GM12872 (cell line): ENCODE measurements around the gene HBD.

Experiments
- TF ChIP-seq, protein P1 (sequence below): IDR thresholded peaks from 3 replicates; pipeline ENCODE4 v1.5.1; 2011; ENCODE audit warnings: low read depth, mild to moderate bottlenecking, low read length, moderate library complexity; ENCODE audit not compliant: insufficient read depth

HBD gene

DNA sequence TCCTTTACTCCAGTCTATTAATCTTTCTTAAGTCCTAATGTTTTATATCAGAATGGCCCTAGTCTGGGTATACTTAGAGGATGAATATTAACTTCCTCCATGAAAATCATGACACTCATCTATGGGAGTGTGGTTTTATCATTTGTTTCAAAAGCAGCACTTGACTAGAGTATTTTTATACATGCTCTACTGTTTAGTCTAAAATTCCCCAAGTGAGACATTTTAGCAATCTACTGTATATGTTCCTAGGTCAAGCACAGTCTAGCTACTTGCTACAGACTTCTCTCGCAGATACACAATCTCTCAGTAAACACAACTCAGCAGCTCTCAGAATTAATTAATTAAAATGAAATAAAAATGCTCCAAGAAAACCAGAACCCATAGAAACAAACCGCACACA is 4.5 kb downstream of the HBD start:
- TF ChIP-seq, protein P1, sequence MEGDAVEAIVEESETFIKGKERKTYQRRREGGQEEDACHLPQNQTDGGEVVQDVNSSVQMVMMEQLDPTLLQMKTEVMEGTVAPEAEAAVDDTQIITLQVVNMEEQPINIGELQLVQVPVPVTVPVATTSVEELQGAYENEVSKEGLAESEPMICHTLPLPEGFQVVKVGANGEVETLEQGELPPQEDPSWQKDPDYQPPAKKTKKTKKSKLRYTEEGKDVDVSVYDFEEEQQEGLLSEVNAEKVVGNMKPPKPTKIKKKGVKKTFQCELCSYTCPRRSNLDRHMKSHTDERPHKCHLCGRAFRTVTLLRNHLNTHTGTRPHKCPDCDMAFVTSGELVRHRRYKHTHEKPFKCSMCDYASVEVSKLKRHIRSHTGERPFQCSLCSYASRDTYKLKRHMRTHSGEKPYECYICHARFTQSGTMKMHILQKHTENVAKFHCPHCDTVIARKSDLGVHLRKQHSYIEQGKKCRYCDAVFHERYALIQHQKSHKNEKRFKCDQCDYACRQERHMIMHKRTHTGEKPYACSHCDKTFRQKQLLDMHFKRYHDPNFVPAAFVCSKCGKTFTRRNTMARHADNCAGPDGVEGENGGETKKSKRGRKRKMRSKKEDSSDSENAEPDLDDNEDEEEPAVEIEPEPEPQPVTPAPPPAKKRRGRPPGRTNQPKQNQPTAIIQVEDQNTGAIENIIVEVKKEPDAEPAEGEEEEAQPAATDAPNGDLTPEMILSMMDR: no peak

DNA sequence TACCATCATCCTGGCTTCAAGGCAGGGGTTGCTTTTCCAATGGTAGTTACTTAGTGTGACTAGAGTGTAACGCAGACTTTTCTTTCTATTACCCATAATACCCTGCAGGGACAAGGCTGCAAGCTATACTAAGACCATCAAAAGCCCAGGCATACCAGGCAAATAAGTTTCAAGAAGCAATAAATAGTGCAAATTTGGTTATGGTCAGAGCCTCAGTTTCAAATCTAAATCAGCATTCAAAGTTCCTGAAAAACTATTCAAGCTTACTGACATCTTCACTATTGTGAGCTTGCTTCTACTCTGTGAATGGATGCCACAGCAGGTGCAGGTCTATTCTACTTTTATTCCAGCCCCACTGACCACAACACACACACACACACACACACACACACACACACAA is 4.9 kb downstream of the HBD start:
- TF ChIP-seq, protein P1: no peak

DNA sequence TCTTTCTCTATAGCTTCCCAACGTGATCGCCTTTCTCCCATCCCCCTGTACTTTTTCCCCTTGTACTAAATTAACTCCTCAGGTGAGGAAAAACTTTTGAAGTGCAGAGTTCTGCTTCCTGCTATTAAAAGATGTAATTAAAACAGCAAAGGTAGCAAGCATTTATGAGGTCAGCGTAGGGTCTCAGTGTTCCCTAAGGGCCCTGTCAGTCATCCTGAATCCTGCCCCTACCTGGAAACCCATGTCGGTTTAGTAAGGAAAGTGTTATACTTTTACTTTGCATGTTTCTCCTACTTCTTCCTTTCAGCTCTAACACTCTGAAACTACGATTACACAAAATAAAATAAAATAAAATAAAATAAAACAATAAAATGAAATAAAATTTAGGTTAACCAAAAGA is 6.2 kb downstream of the HBD start:
- TF ChIP-seq, protein P1: no peak

DNA sequence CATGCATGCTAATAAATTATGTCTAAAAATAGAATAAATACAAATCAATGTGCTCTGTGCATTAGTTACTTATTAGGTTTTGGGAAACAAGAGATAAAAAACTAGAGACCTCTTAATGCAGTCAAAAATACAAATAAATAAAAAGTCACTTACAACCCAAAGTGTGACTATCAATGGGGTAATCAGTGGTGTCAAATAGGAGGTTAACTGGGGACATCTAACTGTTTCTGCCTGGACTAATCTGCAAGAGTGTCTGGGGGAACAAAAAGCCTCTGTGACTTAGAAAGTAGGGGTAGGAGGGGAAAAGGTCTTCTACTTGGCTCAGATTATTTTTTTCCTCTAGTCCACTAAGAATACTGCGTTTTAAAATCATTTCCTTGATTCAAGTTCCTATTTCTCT is 6.6 kb downstream of the HBD start:
- TF ChIP-seq, protein P1: no peak

DNA sequence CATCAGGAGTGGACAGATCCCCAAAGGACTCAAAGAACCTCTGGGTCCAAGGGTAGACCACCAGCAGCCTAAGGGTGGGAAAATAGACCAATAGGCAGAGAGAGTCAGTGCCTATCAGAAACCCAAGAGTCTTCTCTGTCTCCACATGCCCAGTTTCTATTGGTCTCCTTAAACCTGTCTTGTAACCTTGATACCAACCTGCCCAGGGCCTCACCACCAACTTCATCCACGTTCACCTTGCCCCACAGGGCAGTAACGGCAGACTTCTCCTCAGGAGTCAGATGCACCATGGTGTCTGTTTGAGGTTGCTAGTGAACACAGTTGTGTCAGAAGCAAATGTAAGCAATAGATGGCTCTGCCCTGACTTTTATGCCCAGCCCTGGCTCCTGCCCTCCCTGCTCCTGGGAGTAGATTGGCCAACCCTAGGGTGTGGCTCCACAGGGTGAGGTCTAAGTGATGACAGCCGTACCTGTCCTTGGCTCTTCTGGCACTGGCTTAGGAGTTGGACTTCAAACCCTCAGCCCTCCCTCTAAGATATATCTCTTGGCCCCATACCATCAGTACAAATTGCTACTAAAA is 7.5 kb downstream of the HBD start, which contains the start of gene HBB:
Gene HBB (minus strand): TSS at position 340 of the 579 bp plus-strand sequence. CDS start 50 bp downstream, at position 290.
- TF ChIP-seq, protein P1: no peak

DNA sequence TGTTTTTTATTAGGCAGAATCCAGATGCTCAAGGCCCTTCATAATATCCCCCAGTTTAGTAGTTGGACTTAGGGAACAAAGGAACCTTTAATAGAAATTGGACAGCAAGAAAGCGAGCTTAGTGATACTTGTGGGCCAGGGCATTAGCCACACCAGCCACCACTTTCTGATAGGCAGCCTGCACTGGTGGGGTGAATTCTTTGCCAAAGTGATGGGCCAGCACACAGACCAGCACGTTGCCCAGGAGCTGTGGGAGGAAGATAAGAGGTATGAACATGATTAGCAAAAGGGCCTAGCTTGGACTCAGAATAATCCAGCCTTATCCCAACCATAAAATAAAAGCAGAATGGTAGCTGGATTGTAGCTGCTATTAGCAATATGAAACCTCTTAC is 8.8 kb downstream of the HBD start:
- TF ChIP-seq, protein P1: no peak

DNA sequence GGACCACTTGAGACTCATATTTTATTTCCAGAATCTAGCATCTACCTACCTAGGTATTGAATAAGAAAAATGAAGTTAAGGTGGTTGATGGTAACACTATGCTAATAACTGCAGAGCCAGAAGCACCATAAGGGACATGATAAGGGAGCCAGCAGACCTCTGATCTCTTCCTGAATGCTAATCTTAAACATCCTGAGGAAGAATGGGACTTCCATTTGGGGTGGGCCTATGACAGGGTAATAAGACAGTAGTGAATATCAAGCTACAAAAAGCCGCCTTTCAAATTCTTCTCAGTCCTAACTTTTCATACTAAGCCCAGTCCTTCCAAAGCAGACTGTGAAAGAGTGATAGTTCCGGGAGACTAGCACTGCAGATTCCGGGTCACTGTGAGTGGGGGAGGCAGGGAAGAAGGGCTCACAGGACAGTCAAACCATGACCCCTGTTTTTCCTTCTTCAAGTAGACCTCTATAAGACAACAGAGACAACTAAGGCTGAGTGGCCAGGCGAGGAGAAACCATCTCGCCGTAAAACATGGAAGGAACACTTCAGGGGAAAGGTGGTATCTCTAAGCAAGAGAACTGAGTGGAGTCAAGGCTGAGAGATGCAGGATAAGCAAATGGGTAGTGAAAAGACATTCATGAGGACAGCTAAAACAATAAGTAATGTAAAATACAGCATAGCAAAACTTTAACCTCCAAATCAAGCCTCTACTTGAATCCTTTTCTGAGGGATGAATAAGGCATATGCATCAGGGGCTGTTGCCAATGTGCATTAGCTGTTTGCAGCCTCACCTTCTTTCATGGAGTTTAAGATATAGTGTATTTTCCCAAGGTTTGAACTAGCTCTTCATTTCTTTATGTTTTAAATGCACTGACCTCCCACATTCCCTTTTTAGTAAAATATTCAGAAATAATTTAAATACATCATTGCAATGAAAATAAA is 9.5 kb downstream of the HBD start:
- TF ChIP-seq, protein P1: no peak
